Heart left ventricle (tissue), 13 donors: Measurements from ENCODE around the gene PAK2.

Source experiments
- CTCF ChIP-seq, 12 donors: fragments of 200-600 bp; sonication (generic) in 4 of 12; IDR thresholded peaks; one replicate each; pipeline versions ENCODE4 v1.5.0 to v1.8.0; 2018 to 2022; ENCODE audit warnings: antibody characterized with exemption in 12 of 12, mild to moderate bottlenecking in 5 of 12
- POLR2A ChIP-seq, 2 donors: fragments of 450-650 bp; IDR thresholded peaks; one replicate each; pipeline ENCODE4 v1.6.1; 2017; ENCODE audit warnings: antibody characterized with exemption in 2 of 2, mild to moderate bottlenecking in 2 of 2, moderate library complexity in 2 of 2
- donor health status: ischemic (EF 13 %, LVEDD 7.1; RV severe dilation, severe dysfunction).
- donor health status: DM: no; HTN: yes; CAD: no.
- donor health status: DM: no; HTN: no; CAD: no.
- donor health status: ischemic (EF 25% LVEDD 6.9; RV normal size, moderate dysfunction).
- donor health status: ischemic (EF 25% LVEDD 5.7; RV mildly dilated, moderate dysfunction).
- donor health status: ischemic (EF 35%, LVEDD 5.7; RV mildly dilated, moderate dysfunction).
- donor health status: nonischemic (EF 11% LVEDD 7.7; RV severe dilation, severe dysfunction).
- donor health status: DM: yes; HTN: yes; CAD: no.
- donor health status: PGD.
- donor health status: ischemic (EF 29% LVEDD 5.4; RV normal size, mild dysfunction).
- donor health status: nonischemic (EF 23%, LVEDD 6.1; RV moderate dilation, normal function).

- TF ChIP-seq CTCF (IDR thresholded peaks at IDR 0.05) (no peak), POLR2A (IDR thresholded peaks at IDR 0.05) (no peak)
Measured at GRCh38 chr3:196697270-196697669, 42.4 kb upstream of the PAK2 start.
